A549 (cell line): ENCODE measurements around the gene PNPLA2. TPM values are rescaled to one million over a fixed set of nuclear protein-coding genes. Genes with fewer than 3 reads are reported as not detected.

Source experiments
- ATAC-seq, 2 experiments: fragments of 200-7000 bp in 1 of 2; fragments of >200 bp in 1 of 2; cut with Nextera tagmentation in 1 of 2; cut with Tn5 transposase in 1 of 2; 3 replicates each; pipeline versions ENCODE4 v1.8.0 to v1.9.1; 2018 to 2020; ENCODE audit warnings: mild to moderate bottlenecking in 1 of 2, moderate library complexity in 1 of 2
- CTCF ChIA-PET: fragments of 300-600 bp; sonication (Branson Sonifier 250); formaldehyde crosslinking; extraction: SDS; loops from one replicate; lab custom pipeline; 2021; ENCODE audit warnings: antibody characterized with exemption, inconsistent platforms; lab: Yijun Ruan, JAX
- POLR2A ChIA-PET: fragments of 350-600 bp; formaldehyde crosslinking; extraction: SDS; loops from one replicate; lab custom pipeline; 2021; ENCODE audit warnings: antibody characterized with exemption, inconsistent platforms; lab: Yijun Ruan, JAX
- DNase-seq, 2 experiments: peaks; one replicate each; pipeline versions ENCODE4 v3.0.0 to v3.0.0-alpha.2; 2011 to 2016; ENCODE audit warnings: low read depth in 1 of 2, low spot score in 1 of 2
- FAIRE-seq: peaks from 2 replicates; lab custom pipeline; 2011; peaks lifted over from hg19 to GRCh38; lab: Jason Lieb, UNC
- H3K27ac ChIP-seq, 2 experiments: fragments of >200 bp; sonication (Bioruptor Twin); formaldehyde crosslinking; 3 replicates each; pipeline ENCODE4 v1.5.1; 2016 to 2017
- H3K4me1 ChIP-seq: fragments of >200 bp; sonication (Bioruptor Twin); formaldehyde crosslinking; 3 replicates; pipeline ENCODE4 v1.6.1; 2016
- H3K4me2 ChIP-seq: fragments of >200 bp; sonication (Bioruptor Twin); formaldehyde crosslinking; 3 replicates; pipeline ENCODE4 v1.6.1; 2016
- H3K4me3 ChIP-seq: fragments of >200 bp; sonication (Bioruptor Twin); formaldehyde crosslinking; 3 replicates; pipeline ENCODE4 v1.5.1; 2016
- H3K9me3 ChIP-seq: fragments of >200 bp; sonication (Bioruptor Twin); formaldehyde crosslinking; 3 replicates; pipeline ENCODE4 v1.6.1; 2016
- ATOH8 ChIP-seq: fragments of 250-450 bp; sonication (Bioruptor Pico); IDR thresholded peaks from 2 replicates; pipeline ENCODE4 v1.5.0; 2020; ENCODE audit warnings: low read depth, mild to moderate bottlenecking, moderate library complexity
- CBX8 ChIP-seq: fragments of 200-600 bp; sonication (generic); IDR thresholded peaks from 2 replicates; pipeline ENCODE4 v1.6.1; 2016
- CEBPB ChIP-seq, 2 experiments: fragments of >200 bp in 1 of 2; sonication (Bioruptor Twin) in 1 of 2; formaldehyde crosslinking in 1 of 2; IDR thresholded peaks; 2 replicates each; pipeline ENCODE4 v1.6.1; 2012 to 2016
- CHD2 ChIP-seq: fragments of 150-350 bp; IDR thresholded peaks from 2 replicates; pipeline ENCODE4 v1.6.1; 2014; ENCODE audit warnings: low read length; ENCODE audit not compliant: partially characterized antibody
- EHMT2 ChIP-seq: fragments of 200-600 bp; sonication (generic); IDR thresholded peaks from 2 replicates; pipeline ENCODE4 v1.6.1; 2016; ENCODE audit warnings: antibody characterized with exemption, low read depth, mild to moderate bottlenecking, moderate library complexity
- ELK1 ChIP-seq: fragments of 150-350 bp; IDR thresholded peaks from 2 replicates; pipeline ENCODE4 v1.6.1; 2014; ENCODE audit warnings: low read depth, mild to moderate bottlenecking, low read length
- FOXS1 ChIP-seq: fragments of 250-450 bp; sonication (Bioruptor Pico); IDR thresholded peaks from 2 replicates; pipeline ENCODE4 v1.5.0; 2020; ENCODE audit warnings: mild to moderate bottlenecking, moderate library complexity
- HDAC2 ChIP-seq: fragments of 200-600 bp; sonication (generic); IDR thresholded peaks from 2 replicates; pipeline ENCODE4 v1.6.1; 2016
- HOXB5 ChIP-seq: fragments of 250-450 bp; sonication (Bioruptor Pico); IDR thresholded peaks from 2 replicates; pipeline ENCODE4 v1.5.0; 2020; ENCODE audit warnings: mild to moderate bottlenecking, moderate library complexity
- KDM5A ChIP-seq: fragments of 200-600 bp; sonication (generic); IDR thresholded peaks from 2 replicates; pipeline ENCODE4 v1.6.1; 2016; ENCODE audit warnings: antibody characterized with exemption, mild to moderate bottlenecking
- MAZ ChIP-seq: fragments of 150-350 bp; IDR thresholded peaks from 2 replicates; pipeline ENCODE4 v1.6.1; 2014; ENCODE audit warnings: antibody characterized with exemption, low read depth, low read length, borderline replicate concordance
- NR3C1 ChIP-seq: fragments of >200 bp; sonication (Bioruptor Twin); formaldehyde crosslinking; IDR thresholded peaks from 3 replicates; pipeline ENCODE4 v1.6.1; 2017
- PBX3 ChIP-seq: IDR thresholded peaks from 2 replicates; pipeline ENCODE4 v1.6.1; 2012
- PHF8 ChIP-seq: fragments of 200-600 bp; sonication (generic); IDR thresholded peaks from 2 replicates; pipeline ENCODE4 v1.6.1; 2016; ENCODE audit warnings: low read depth, mild to moderate bottlenecking, antibody characterized with exemption, moderate library complexity, borderline replicate concordance
- REST ChIP-seq: fragments of 200-600 bp; sonication (generic); IDR thresholded peaks from 2 replicates; pipeline ENCODE4 v1.6.1; 2016; ENCODE audit warnings: antibody characterized with exemption, mild to moderate bottlenecking, moderate library complexity
- RNF2 ChIP-seq: fragments of 200-600 bp; sonication (generic); IDR thresholded peaks from 2 replicates; pipeline ENCODE4 v1.6.1; 2016; ENCODE audit warnings: low read depth, mild to moderate bottlenecking, antibody characterized with exemption, moderate library complexity, borderline replicate concordance
- ZNF302 ChIP-seq: fragments of 250-450 bp; sonication (Bioruptor Pico); IDR thresholded peaks from 2 replicates; pipeline ENCODE4 v1.9.0; 2021; ENCODE audit warnings: inconsistent platforms, mild to moderate bottlenecking, moderate library complexity
- whole genome bisulfite sequencing: methylation state at CpG from one replicate; pipeline ENCODE4 v1.1.6; 2017; ENCODE audit errors: missing lambda C conversion rate; 5-methylcytosine and 5-hydroxymethylcytosine counted together
- polyA plus RNA-seq, 4 experiments: library from polyadenylated mRNA; depleted of rRNA in 3 of 4; stranded (reverse); fragments of >200 nt; fragmentation: RNase III in 1 of 4; extraction: RNeasy Plus Mini Kit Qiagen cat#74134 plus additional on column Dnase treatment in 1 of 4; gene quantifications; 2 replicates in 3 of 4; 3 replicates in 1 of 4; pipeline ENCODE4 v1.2.3, GENCODE V29; 2011 to 2017

Gene PNPLA2
- polyA plus RNA-seq, 2 of the 4 experiments (the other 2 are of a cell fraction), result 13.2 to 25.4 TPM

GRCh38 chr11:855330-855674 lies 36.6 kb downstream of the PNPLA2 start (continued):
- no peak for TF ChIP-seq ELK1
- TF ChIP-seq PBX3, result no peak
- no peak for TF ChIP-seq CHD2
- TF ChIP-seq ZNF302, result no peak

GRCh38 chr11:855796-856195 lies 37.1 kb downstream of the PNPLA2 start:
- CTCF ChIA-PET, result interaction anchor here (3.2 to 9.0 kb wide), 4 partner anchors 9 to 195 kb away, joined by 10 to 37 read pairs (median 23); no protein-coding TSS in a partner anchor
- 89% methylated on average over 8 of the region's 12 CpGs for WGBS
- ATAC-seq (no peak), FAIRE-seq (no peak), DNase-seq (no peak)
- no peak for TF ChIP-seq HOXB5
- no peak for TF ChIP-seq NR3C1
- TF ChIP-seq CBX8, result no peak
- no peak for TF ChIP-seq PHF8
- no peak for TF ChIP-seq MAZ
- TF ChIP-seq FOXS1 (CRISPR knock-in tag), result no peak
- no peak for TF ChIP-seq CHD2
- TF ChIP-seq EHMT2, result no peak
- TF ChIP-seq CEBPB (IDR thresholded peaks at IDR 0.05), result no peak
- no peak for TF ChIP-seq RNF2
- TF ChIP-seq HDAC2, result no peak
- no peak overlapping the region for H3K4me2 ChIP-seq
- H3K4me1 ChIP-seq, result peaks cover 46% of the 10 kb centered on the region
- POLR2A ChIA-PET, result interaction anchor here (1.4 kb wide), 1 partner anchor 12 kb away, joined by 5 read pairs; the partner anchor contains the start of gene TSPAN4
- H3K4me3 ChIP-seq, result no peak overlapping the region
- H3K27ac ChIP-seq, result no peak overlapping the region
- H3K9me3 ChIP-seq, result no peaks in the 10 kb centered on the region

GRCh38 chr11:856397-856796 lies 37.7 kb downstream of the PNPLA2 start:
- ATAC-seq, result no peak
- H3K9me3 ChIP-seq, result no peaks in the 10 kb centered on the region
- no peak overlapping the region for H3K4me2 ChIP-seq
- peaks cover 40% of the 10 kb centered on the region for H3K4me1 ChIP-seq
- ChIA-PET CTCF (interaction anchor here (3.2 to 9.0 kb wide), 4 partner anchors 9 to 195 kb away, joined by 10 to 37 read pairs (median 23); no protein-coding TSS in a partner anchor), POLR2A (interaction anchor here (1.1 to 1.4 kb wide), 2 partner anchors 13 to 198 kb away, joined by 3 to 5 read pairs; partner anchors contain the start of gene TSPAN4)
- WGBS, result 83% methylated on average over 7 of the region's 8 CpGs
- DNase-seq, result no peak
- FAIRE-seq, result no peak
- no peak for TF ChIP-seq ATOH8 (CRISPR knock-in tag)
- TF ChIP-seq CBX8, result no peak
- H3K4me3 ChIP-seq, result no peak overlapping the region
- no peak overlapping the region for H3K27ac ChIP-seq

- POLR2A ChIA-PET, result no interaction called here
These were observed 39.5 kb downstream of the PNPLA2 start for GRCh38 chr11:858053-858761.

More at GRCh38 chr11:858053-858761, 39.5 kb downstream of the PNPLA2 start:
- no peak for TF ChIP-seq KDM5A
- peak; percentile 36; the same call in 1 of the 2 replicates for TF ChIP-seq REST
- Histone ChIP-seq H3K27ac (no peak overlapping the region), H3K4me3 (no peak overlapping the region), H3K9me3 (no peaks in the 10 kb centered on the region), H3K4me2 (no peak overlapping the region), H3K4me1 (peaks cover 46% of the 10 kb centered on the region)
- ATAC-seq, result no peak
- DNase-seq, result no peak
- FAIRE-seq, result no peak
- CTCF ChIA-PET, result interaction anchor here (0.6 to 9.0 kb wide), 6 partner anchors 9 to 303 kb away, joined by 3 to 37 read pairs (median 5); no protein-coding TSS in a partner anchor
- 90% methylated on average over 21 of the region's 27 CpGs for WGBS
